GM04503 (cell line): Measurements from ENCODE around the gene SKIL.

ENCODE experiments used
- DNase-seq: peaks from one replicate; pipeline ENCODE4 v3.0.0-alpha.2; 2012; ENCODE audit warnings: low read depth

The SKIL gene

DNA sequence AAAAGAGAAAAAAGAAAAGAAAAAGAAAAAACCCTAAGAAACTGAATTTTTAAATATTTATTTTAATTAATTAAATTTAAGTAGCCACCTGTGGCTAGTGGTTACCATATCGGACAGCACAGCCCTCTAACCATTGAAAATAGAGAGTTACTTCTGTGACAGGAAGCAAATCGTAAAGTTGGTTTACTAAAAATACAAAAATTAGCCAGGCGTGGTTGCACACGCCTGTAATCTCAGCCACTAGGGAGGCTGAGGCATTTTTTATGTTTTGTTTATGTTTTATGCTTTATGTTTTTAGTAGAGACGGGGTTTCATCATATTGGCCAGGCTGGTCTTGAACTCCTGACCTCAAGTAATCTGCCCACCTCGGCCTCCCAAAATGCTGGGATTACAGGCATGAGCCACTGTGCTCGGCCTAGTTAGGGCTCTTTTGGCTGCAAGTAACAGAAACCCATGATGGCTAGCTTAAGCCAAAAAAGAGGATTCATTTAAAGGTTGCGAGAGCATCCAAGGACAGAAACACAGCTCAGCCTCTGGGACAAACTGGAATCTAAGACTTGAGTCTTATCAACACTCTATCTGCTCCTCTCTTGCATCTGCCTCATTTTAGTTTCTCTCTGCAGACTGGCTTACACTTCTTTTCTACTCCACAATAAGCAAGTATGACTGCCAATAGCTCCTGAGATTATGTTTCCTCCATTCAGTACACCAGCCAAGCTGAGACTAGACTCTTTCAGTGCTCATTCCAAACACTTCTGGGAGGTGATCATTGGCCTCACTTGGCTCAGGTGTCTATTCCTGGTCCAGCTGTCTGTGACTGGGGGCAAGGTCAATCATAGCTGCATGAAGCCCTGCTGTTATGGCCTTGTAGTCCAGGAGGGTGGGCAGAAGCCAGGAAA lies 6.8 kb upstream of the SKIL start:
- no peak for DNase-seq

DNA sequence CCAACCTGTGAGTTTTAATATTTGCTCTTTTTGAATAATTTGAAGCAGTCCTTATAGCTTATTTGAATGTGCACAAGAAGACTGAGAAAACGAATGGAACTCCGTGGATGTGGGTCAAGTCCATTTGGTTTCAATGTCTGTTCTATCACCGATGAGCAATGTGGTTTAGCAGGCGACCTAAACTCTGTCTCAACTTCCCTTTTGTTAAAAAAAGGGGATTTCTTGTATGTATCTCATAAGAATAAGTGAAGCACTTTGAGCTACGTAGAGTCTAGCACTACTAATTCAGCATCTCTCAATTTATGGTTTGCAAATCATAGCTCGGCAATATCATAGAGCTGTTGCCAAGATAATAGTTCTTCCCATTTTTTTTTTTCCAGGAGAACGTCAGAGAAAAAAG lies 4.6 kb upstream of the SKIL start:
- DNase-seq: no peak

DNA sequence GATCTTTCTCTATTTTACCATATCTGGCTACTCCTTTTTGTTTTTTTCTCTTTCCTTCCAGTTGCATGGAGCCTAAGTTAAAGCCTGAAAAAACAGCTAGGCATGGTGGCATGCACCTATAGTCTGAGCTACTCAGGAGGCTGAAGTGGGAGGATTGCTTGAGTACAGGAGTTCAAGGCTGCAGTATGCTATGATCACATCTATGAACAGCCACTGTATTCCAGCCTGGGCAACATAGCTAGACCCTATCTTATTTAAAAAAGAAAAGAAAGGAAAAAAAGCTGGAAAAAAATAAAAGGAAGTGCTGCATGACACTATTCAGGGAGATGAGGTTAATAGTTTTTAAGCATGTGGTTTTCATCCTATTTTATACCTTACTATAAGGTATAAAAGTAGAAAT lies 4.0 kb upstream of the SKIL start:
- no peak for DNase-seq

DNA sequence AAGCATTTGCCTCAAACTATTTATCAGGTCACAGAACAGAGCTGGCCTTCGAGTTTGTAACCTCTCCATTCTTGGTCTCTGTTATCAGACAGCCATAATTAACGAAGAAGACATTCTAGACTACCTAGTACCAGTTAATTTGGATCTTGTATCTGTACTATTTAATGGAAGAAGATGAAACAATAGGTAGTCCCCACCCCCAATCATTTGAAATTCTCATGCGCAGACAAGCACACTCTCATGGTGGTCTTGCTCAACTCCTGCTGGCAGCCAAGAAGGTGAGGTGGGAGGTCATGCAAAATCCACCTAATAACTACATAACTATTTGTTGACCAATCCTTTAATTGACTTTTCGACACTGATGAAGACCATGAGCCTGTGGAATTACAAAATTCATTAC lies 2.8 kb upstream of the SKIL start:
- DNase-seq: no peak

DNA sequence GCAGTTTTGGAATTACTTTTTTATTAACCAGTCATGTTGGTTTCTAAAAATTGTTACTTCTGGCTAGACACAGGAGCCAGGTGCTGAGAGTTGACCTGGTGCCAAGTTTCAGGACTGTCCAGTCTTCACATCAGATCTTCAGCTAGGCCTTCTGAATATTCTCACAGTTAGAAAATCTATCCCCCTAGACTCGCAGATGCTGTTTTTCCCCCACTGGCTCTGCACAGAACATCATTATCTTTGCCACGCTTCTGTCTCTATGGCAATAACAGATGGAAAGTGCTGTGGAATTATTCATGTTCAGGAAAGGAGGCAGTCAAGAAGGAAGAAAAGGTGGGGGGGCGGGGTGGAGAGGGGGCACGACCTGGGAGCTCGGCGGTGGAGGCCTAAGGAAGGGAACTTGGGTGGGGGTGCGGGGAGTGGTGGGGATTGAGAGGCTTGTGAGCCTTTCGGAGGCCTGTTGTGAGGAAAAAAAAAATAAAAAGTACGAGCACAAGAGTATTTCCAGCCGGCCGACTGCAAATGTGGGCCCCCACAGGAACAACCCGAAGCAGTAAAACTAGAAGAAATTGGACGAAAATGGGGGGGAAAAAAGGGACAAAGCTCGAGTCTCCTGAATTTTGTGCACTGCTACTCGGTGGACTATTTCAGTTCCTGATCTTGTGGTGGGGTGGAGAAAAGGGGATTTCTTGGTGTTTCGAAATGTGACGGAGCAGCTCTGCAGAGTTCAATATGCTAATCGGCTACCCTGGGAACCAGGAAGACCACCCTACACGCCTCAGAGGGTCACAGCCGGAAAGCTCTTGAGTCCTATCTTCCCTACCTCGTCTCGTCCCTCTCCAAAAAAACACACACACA lies 1.5 kb upstream of the SKIL start:
- no peak for DNase-seq

GRCh38 chr3:170356596-170357175 lies 829 bp upstream of the SKIL start:
- DNase-seq: no peak

GRCh38 chr3:170358042-170359010 lies 811 bp downstream of the SKIL start:
- DNase-seq: no peak

- DNase-seq: no peak
These were observed 1.7 kb downstream of the SKIL start for GRCh38 chr3:170359178-170359704.

- DNase-seq: no peak
These were observed 3.0 kb downstream of the SKIL start for GRCh38 chr3:170360466-170360865.

DNA sequence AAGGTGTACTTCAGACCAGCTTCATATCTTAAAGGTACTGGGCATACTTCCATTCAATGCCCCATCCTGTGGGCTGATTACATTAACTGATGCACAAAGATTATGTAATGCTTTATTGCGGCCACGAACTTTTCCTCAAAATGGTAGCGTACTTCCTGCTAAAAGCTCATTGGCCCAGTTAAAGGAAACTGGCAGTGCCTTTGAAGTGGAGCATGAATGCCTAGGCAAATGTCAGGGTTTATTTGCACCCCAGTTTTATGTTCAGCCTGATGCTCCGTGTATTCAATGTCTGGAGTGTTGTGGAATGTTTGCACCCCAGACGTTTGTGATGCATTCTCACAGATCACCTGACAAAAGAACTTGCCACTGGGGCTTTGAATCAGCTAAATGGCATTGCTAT lies 3.4 kb downstream of the SKIL start:
- no peak for DNase-seq

- no peak for DNase-seq
These were observed 4.2 kb downstream of the SKIL start for GRCh38 chr3:170361711-170362110.

DNA sequence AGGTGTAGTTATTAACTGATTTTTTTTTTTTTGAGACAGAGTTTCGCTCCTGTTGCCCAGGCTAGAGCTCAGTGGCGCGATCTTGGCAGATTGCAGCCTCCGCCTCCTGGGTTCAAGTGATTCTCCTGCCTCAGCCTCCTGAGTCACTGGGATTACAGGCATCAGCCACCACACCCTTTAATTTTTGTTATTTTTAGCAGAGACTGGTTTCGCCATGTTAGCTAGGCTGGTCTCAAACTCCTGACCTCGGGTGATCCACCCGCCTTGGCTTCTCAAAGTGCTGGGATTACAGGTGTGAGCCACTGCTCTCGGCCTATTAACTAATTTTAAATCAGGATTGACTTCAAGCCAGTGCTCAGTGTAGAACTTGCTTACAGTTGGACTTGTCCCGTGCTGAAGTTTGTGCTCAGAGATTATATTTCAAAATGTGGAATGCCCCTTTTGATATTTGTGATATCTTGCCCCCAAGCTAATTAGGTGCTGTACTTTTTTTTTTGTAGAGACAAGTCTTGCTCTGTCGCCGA lies 6.0 kb downstream of the SKIL start:
- DNase-seq: no peak

DNA sequence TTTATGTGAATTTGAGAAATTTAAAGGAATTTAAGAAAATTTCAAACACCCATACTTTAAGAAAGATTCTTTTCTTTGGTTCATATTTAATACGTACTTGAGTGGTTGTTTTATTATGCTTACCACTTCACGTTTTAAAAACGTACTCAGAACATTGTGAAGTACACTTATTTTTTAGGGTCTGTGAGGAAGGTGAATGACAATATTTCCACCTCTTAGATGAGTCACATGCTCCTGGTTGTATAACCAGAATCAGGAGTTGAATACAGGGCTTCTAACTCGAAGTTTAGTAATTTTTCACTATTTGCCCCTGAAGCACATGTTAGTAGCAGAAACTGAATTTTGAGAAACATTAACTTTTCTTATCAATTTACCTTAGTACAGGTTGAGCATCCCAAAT lies 7.5 kb downstream of the SKIL start:
- no peak for DNase-seq

- no peak for DNase-seq
These were observed 10.3 kb downstream of the SKIL start for GRCh38 chr3:170367797-170368196.

GRCh38 chr3:170368921-170369320 lies 11.4 kb downstream of the SKIL start:
- no peak for DNase-seq

DNA sequence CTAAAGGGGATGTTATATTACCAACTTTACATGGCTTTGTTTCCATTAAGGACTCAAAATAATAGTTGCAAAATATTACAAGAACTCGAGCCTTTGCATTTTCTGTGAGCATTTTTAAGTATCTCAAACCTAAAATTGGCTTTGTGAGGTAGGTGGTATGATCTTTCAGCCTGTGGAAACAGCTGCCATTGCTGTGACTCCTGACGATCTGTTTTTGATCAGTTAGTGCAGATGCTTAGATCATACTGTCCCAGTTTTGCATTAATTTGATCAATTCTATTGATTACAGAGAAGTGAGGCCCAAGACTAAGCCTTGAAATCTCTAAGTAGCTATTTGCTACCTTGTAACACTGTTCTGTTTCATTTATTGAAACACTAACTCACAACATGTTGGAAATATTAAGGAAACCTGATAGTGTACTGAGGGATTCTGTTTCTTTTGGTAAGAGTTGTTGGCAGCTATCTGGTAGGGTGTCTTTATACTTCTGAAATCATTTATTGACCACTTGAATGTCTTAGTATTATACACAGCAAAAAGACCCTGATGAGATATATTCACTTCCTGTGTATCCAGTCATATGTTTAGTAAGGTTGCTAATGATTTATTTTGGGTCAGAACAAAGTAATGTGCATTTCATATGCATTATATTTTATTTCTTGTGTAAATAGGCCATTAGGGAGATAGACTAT lies 14.8 kb downstream of the SKIL start:
- DNase-seq: no peak

- peak; percentile 9 for DNase-seq
These were observed 26.1 kb downstream of the SKIL start for GRCh38 chr3:170383567-170383966.

DNA sequence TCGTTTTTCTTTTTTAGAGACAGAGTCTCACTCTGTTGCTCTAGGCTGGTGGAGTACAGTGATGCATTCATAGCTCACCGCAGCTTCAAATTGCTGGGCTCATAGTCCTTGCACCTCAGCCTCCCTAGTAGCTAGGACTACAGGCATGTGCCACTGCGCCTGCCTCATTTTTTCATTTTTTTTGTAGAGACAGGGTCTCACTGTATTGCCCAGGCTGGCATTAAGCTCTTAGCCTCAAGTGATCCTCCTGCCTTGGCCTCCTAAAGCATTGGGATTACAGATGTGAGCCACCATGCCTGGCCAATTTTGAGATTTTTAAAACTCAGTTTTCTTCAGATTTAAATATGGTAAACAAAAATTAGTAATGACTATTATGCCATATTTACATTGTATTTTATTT lies 29.0 kb downstream of the SKIL start:
- DNase-seq: no peak

DNA sequence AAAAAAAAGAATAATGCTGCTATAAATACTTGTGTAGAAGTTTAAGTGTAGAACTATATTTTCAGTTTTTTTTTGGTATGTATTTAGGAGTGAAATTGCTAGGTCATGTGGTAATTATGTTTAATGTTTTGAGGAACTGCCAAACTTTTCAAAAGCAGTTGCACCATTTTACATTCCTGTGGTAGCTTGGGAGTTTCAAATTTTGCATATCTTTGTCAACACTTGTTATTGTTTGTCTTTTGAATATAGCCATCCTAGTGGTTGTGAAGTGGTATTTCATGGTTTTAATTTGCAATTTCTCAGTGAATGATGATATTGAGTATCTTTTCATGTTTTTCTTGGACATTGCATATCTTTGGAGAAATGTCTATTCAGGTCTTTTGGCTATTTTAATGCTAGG lies 30.4 kb downstream of the SKIL start:
- peak; percentile 48 for DNase-seq

DNA sequence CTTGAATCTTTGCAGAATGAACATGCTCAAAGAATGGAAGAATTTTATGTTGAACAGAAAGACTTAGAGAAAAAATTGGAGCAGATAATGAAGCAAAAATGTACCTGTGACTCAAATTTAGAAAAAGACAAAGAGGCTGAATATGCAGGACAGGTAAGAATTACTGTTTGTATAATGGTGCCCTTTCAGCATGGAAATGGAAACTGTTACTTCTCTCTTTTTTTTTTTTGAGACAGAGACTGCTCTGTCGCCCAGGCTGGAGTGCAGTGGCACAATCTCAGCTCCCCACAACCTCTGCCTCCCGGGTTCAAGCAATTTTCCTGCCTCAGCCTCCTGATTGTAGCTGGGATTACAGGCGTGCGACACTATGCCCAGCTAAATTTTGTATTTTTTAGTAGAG lies 33.6 kb downstream of the SKIL start:
- no peak for DNase-seq

DNA sequence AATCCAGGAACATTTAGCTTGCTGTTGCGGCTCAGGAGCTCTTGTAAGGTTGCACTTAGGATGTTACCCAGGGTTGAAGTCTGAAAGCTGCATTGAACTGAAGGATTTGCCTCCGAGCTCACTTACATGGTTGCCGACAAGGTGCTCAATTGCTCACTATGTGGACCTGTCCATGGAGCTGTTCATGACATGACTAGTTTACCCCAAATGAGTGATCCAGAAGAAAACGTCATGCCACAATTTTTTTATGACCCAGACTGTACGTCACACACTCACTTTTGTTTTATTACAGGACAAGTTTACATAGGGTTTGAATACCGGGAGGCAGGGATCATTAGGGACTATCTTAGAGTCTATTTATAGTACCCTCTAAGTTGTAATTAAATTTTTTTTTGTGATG lies 40.2 kb downstream of the SKIL start:
- DNase-seq: no peak
